ENCODE results near the gene ZNF311. TPM values are rescaled to one million over a fixed set of nuclear protein-coding genes. Genes with fewer than 3 reads are reported as not detected.

The ZNF311 gene
- total and polyA plus RNA-seq, 2 of the 13 experiments (the other 11 are each of a cell fraction or from before 2014, with no cell fraction given) = not detected

DNA sequence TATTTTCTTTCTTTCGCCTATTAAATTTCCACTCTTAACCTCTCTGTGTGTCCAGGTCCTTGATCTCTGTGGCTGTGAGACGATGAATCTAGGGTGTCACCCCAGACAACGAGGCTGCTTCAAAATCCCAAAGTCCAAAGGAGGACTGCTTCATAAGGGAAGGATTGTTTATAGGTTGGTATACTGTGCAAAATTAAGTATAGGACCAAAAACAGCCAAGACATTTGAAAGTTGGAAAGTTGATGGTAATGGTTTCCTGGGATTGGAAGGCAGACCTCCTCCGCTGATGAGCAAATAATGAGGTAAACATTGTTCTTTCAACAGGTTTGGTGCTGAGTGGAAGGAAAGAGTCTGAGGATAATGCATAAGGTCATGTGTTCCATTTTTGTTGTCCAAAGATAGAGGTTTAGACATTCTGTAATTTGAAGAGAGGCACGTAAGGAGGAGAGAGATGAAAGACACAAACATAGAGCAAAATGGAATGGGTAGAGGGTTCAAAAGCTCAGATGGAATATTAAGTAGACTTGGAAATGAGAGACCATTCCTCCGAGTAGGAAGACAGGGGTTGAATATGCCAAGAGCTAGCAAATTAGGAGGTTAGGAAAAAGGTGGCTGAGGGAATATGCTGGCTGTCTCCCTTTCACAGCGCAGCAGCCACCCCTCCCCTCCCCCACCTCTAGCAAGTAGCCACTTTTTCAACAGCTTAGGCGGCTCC lies 24.8 kb downstream of the ZNF311 start (continued):
- TF ChIP-seq, protein P1, sequence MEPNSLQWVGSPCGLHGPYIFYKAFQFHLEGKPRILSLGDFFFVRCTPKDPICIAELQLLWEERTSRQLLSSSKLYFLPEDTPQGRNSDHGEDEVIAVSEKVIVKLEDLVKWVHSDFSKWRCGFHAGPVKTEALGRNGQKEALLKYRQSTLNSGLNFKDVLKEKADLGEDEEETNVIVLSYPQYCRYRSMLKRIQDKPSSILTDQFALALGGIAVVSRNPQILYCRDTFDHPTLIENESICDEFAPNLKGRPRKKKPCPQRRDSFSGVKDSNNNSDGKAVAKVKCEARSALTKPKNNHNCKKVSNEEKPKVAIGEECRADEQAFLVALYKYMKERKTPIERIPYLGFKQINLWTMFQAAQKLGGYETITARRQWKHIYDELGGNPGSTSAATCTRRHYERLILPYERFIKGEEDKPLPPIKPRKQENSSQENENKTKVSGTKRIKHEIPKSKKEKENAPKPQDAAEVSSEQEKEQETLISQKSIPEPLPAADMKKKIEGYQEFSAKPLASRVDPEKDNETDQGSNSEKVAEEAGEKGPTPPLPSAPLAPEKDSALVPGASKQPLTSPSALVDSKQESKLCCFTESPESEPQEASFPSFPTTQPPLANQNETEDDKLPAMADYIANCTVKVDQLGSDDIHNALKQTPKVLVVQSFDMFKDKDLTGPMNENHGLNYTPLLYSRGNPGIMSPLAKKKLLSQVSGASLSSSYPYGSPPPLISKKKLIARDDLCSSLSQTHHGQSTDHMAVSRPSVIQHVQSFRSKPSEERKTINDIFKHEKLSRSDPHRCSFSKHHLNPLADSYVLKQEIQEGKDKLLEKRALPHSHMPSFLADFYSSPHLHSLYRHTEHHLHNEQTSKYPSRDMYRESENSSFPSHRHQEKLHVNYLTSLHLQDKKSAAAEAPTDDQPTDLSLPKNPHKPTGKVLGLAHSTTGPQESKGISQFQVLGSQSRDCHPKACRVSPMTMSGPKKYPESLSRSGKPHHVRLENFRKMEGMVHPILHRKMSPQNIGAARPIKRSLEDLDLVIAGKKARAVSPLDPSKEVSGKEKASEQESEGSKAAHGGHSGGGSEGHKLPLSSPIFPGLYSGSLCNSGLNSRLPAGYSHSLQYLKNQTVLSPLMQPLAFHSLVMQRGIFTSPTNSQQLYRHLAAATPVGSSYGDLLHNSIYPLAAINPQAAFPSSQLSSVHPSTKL (CRISPR knock-in tag; IDR thresholded peaks at IDR 0.05) = no peak
- TF ChIP-seq SUZ12 (IDR thresholded peaks at IDR 0.05; ENCODE audit: low read depth, low read length) (no peak), ZNF558 (CRISPR knock-in tag; IDR thresholded peaks at IDR 0.05; ENCODE audit: borderline replicate concordance) (peak; percentile 64; the same call in 1 of the 2 replicates), SNRNP70 (IDR thresholded peaks at IDR 0.05; ENCODE audit: low read depth, low read length) (no peak), SALL1 (CRISPR knock-in tag; IDR thresholded peaks at IDR 0.05) (no peak), ZNF878 (CRISPR knock-in tag; IDR thresholded peaks at IDR 0.05) (no peak), PLRG1 (conservative IDR thresholded peaks at IDR 0.05) (no peak), ETV6 (CRISPR knock-in tag; conservative IDR thresholded peaks at IDR 0.05) (0 out of 2 replicates have a peak, but pooled peaks have one; percentile 64), ZNF703 (CRISPR knock-in tag; IDR thresholded peaks at IDR 0.05; ENCODE audit: borderline replicate concordance) (no peak), SCMH1 (CRISPR knock-in tag; IDR thresholded peaks at IDR 0.05; ENCODE audit: borderline replicate concordance) (no peak), ZNF317 (CRISPR knock-in tag; IDR thresholded peaks at IDR 0.05) (no peak), RAD21 (CRISPR knock-in tag; IDR thresholded peaks at IDR 0.05) (peak; percentile 14; the same call in 1 of the 2 replicates), ELF4 (CRISPR knock-in tag; IDR thresholded peaks at IDR 0.05; ENCODE audit: borderline replicate concordance) (peak; percentile 79; the same call in 1 of the 2 replicates), TSC22D2 (CRISPR knock-in tag; IDR thresholded peaks at IDR 0.05; ENCODE audit: borderline replicate concordance) (no peak; the same call in 1 of the 2 replicates), KDM3A (CRISPR knock-in tag; IDR thresholded peaks at IDR 0.05; ENCODE audit: low read depth) (no peak), HOXD1 (CRISPR knock-in tag; IDR thresholded peaks at IDR 0.05) (no peak), PCBP1 (IDR thresholded peaks at IDR 0.05; ENCODE audit: borderline replicate concordance, low read depth, low read length) (no peak), EZH2 (conservative IDR thresholded peaks at IDR 0.05; ENCODE audit: low read depth, low read length) (no peak), CBX2 (IDR thresholded peaks at IDR 0.05; ENCODE audit: low read depth, low read length) (no peak), CBX2 (CRISPR knock-in tag; IDR thresholded peaks at IDR 0.05; ENCODE audit: low read depth) (0 out of 2 replicates have a peak, but pooled peaks have one; percentile 15), ZFX (CRISPR knock-in tag; IDR thresholded peaks at IDR 0.05; ENCODE audit: low read depth) (no peak), ZBTB8A (CRISPR knock-in tag; IDR thresholded peaks at IDR 0.05; ENCODE audit: borderline replicate concordance, low read depth) (no peak), IRF2 (CRISPR knock-in tag; IDR thresholded peaks at IDR 0.05) (no peak)
- TF ChIP-seq, protein P2, sequence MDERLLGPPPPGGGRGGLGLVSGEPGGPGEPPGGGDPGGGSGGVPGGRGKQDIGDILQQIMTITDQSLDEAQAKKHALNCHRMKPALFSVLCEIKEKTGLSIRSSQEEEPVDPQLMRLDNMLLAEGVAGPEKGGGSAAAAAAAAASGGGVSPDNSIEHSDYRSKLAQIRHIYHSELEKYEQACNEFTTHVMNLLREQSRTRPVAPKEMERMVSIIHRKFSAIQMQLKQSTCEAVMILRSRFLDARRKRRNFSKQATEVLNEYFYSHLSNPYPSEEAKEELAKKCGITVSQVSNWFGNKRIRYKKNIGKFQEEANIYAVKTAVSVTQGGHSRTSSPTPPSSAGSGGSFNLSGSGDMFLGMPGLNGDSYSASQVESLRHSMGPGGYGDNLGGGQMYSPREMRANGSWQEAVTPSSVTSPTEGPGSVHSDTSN (CRISPR knock-in tag; IDR thresholded peaks at IDR 0.05) = no peak
- TF ChIP-seq, protein P3, sequence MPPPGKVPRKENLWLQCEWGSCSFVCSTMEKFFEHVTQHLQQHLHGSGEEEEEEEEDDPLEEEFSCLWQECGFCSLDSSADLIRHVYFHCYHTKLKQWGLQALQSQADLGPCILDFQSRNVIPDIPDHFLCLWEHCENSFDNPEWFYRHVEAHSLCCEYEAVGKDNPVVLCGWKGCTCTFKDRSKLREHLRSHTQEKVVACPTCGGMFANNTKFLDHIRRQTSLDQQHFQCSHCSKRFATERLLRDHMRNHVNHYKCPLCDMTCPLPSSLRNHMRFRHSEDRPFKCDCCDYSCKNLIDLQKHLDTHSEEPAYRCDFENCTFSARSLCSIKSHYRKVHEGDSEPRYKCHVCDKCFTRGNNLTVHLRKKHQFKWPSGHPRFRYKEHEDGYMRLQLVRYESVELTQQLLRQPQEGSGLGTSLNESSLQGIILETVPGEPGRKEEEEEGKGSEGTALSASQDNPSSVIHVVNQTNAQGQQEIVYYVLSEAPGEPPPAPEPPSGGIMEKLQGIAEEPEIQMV (CRISPR knock-in tag; IDR thresholded peaks at IDR 0.05; ENCODE audit: low read depth) = no peak
